H1 (cell line): ENCODE data around the gene RPS5. TPM values are rescaled to one million over a fixed set of nuclear protein-coding genes. Genes with fewer than 3 reads are reported as not detected.

Experiments
- CTCF ChIA-PET: fragments of 300-600 bp; sonication (Branson Sonifier 250); formaldehyde crosslinking; loops from one replicate; lab custom pipeline; 2021; ENCODE audit not compliant: partially characterized antibody; lab: Charles Lee
- POLR2A ChIA-PET: fragments of 300-600 bp; sonication (Branson Sonifier 250); formaldehyde crosslinking; loops from one replicate; lab custom pipeline; 2021; ENCODE audit warnings: inconsistent platforms; ENCODE audit not compliant: partially characterized antibody; lab: Charles Lee
- DNase-seq, 2 experiments: peaks; one replicate each; pipeline versions ENCODE4 v3.0.0 to v3.0.0-alpha.2; 2010 to 2022; ENCODE audit warnings: low spot score in 2 of 2, low read depth in 1 of 2, mixed read lengths in 1 of 2
- FAIRE-seq: peaks from 2 replicates; lab custom pipeline; 2011; peaks lifted over from hg19 to GRCh38; lab: Jason Lieb, UNC
- H2AFZ ChIP-seq: 2 replicates; pipeline ENCODE4 v1.8.1; 2012; ENCODE audit warnings: low read length, inconsistent platforms
- H2AK5ac ChIP-seq: 2 replicates; pipeline ENCODE4 v1.6.1; 2013; ENCODE audit warnings: low read depth, low read length
- H2BK120ac ChIP-seq: replicated peaks from 2 replicates; pipeline ENCODE3; 2013; ENCODE audit warnings: low read depth, low read length, inconsistent platforms
- H2BK12ac ChIP-seq: 2 replicates; pipeline ENCODE4 v1.6.1; 2013; ENCODE audit warnings: low read depth, low read length
- H2BK15ac ChIP-seq: 2 replicates; pipeline ENCODE4 v1.6.1; 2013; ENCODE audit warnings: low read length
- H2BK20ac ChIP-seq: 2 replicates; pipeline ENCODE4 v1.6.1; 2013; ENCODE audit warnings: low read length
- H2BK5ac ChIP-seq: 2 replicates; pipeline ENCODE4 v1.6.1; 2013; ENCODE audit warnings: low read depth, low read length
- H3K14ac ChIP-seq: 2 replicates; pipeline ENCODE4 v1.6.1; 2013; ENCODE audit warnings: inconsistent platforms; ENCODE audit not compliant: insufficient read length
- H3K18ac ChIP-seq: 2 replicates; pipeline ENCODE4 v1.6.1; 2013; ENCODE audit warnings: low read length; ENCODE audit errors: extremely low read depth
- H3K23ac ChIP-seq: 2 replicates; pipeline ENCODE4 v1.6.1; 2013; ENCODE audit warnings: inconsistent platforms; ENCODE audit not compliant: insufficient read length
- H3K23me2 ChIP-seq: 2 replicates; pipeline ENCODE4 v1.6.1; 2013; ENCODE audit warnings: low read depth, low read length
- H3K27ac ChIP-seq: 2 replicates; pipeline ENCODE4 v1.6.1; 2011; ENCODE audit warnings: low read depth, low read length, inconsistent platforms
- H3K27me3 ChIP-seq, 4 experiments: replicated peaks in 1 of 4; 1 replicate in 1 of 4; 2 replicates in 3 of 4; pipeline versions ENCODE4 v1.6.1 to v1.8.1; 2011 to 2013; ENCODE audit warnings: low read length in 3 of 4, mild to moderate bottlenecking in 3 of 4, inconsistent platforms in 2 of 4, mixed read lengths in 2 of 4, moderate library complexity in 1 of 4; ENCODE audit not compliant: control insufficient read depth in 3 of 4, insufficient read depth in 3 of 4; ENCODE audit errors: extremely low read depth in 1 of 4
- H3K36me3 ChIP-seq, 4 experiments: 2 replicates each; pipeline versions ENCODE4 v1.6.1 to v1.8.1; 2011 to 2013; ENCODE audit warnings: mild to moderate bottlenecking in 4 of 4, low read length in 3 of 4, moderate library complexity in 2 of 4, control low read depth in 1 of 4, inconsistent platforms in 1 of 4; ENCODE audit not compliant: insufficient read depth in 4 of 4, control insufficient read depth in 2 of 4
- H3K4ac ChIP-seq: replicated peaks from 2 replicates; pipeline ENCODE3; 2013; ENCODE audit warnings: low read length, low read depth, mixed read lengths, inconsistent platforms; ENCODE audit not compliant: insufficient read length
- H3K4me1 ChIP-seq, 4 experiments: replicated peaks in 1 of 4; 1 replicate in 1 of 4; 2 replicates in 3 of 4; pipeline versions ENCODE4 v1.6.1 to v1.8.1; 2011 to 2013; ENCODE audit warnings: low read length in 3 of 4, inconsistent platforms in 2 of 4, mixed read lengths in 1 of 4; ENCODE audit not compliant: insufficient read depth in 4 of 4, control insufficient read depth in 3 of 4
- H3K4me2 ChIP-seq, 2 experiments: 2 replicates each; pipeline versions ENCODE4 v1.6.1 to v1.8.1; 2011 to 2013; ENCODE audit warnings: low read depth in 2 of 2, low read length in 2 of 2, control low read depth in 1 of 2, inconsistent platforms in 1 of 2, mild to moderate bottlenecking in 1 of 2; ENCODE audit not compliant: insufficient read depth in 1 of 2
- H3K4me3 ChIP-seq, 4 experiments: fragments of 200-600, 300-600 bp in 1 of 4; sonication (generic), shearing (Covaris generic), sonication (Bioruptor Twin) in 1 of 4; 2 replicates each; pipeline versions ENCODE4 v1.5.1 to v1.8.1; 2011 to 2016; ENCODE audit warnings: low read length in 4 of 4, low read depth in 3 of 4, control low read depth in 2 of 4, inconsistent platforms in 2 of 4, mild to moderate bottlenecking in 2 of 4, mixed read lengths in 1 of 4, moderate library complexity in 1 of 4; ENCODE audit not compliant: insufficient read depth in 2 of 4; ENCODE audit errors: extremely low read depth in 1 of 4
- H3K56ac ChIP-seq: replicated peaks from 2 replicates; pipeline ENCODE3; 2013; ENCODE audit warnings: low read depth, mild to moderate bottlenecking, mixed read lengths, low read length, inconsistent platforms; ENCODE audit not compliant: insufficient read length
- H3K79me1 ChIP-seq: 2 replicates; pipeline ENCODE4 v1.6.1; 2013; ENCODE audit warnings: low read depth, low read length, control low read depth
- H3K79me2 ChIP-seq, 2 experiments: 2 replicates each; pipeline versions ENCODE4 v1.6.1 to v1.8.1; 2012 to 2013; ENCODE audit warnings: low read length in 2 of 2, mild to moderate bottlenecking in 2 of 2, inconsistent platforms in 1 of 2; ENCODE audit not compliant: insufficient read depth in 2 of 2, control insufficient read depth in 1 of 2
- H3K9ac ChIP-seq, 4 experiments: replicated peaks in 1 of 4; 1 replicate in 1 of 4; 2 replicates in 3 of 4; pipeline versions ENCODE4 v1.6.1 to v1.8.1; 2011 to 2013; ENCODE audit warnings: low read depth in 3 of 4, low read length in 3 of 4, control low read depth in 2 of 4, mild to moderate bottlenecking in 2 of 4, moderate library complexity in 2 of 4, inconsistent platforms in 1 of 4; ENCODE audit errors: extremely low read depth in 1 of 4
- H3K9me3 ChIP-seq, 2 experiments: 2 replicates each; pipeline versions ENCODE4 v1.6.1 to v1.8.1; 2012 to 2013; ENCODE audit warnings: mild to moderate bottlenecking in 2 of 2, moderate library complexity in 2 of 2, control low read depth in 1 of 2, inconsistent platforms in 1 of 2, low read depth in 1 of 2, low read length in 1 of 2, mixed read lengths in 1 of 2; ENCODE audit not compliant: insufficient read depth in 2 of 2
- H4K20me1 ChIP-seq, 2 experiments: replicated peaks in 1 of 2; 2 replicates each; pipeline versions ENCODE3 to v1.8.1; 2011 to 2013; ENCODE audit warnings: inconsistent platforms in 2 of 2, low read length in 2 of 2, mild to moderate bottlenecking in 1 of 2; ENCODE audit not compliant: insufficient read depth in 2 of 2, control insufficient read depth in 1 of 2
- H4K5ac ChIP-seq: 2 replicates; pipeline ENCODE4 v1.6.1; 2013; ENCODE audit warnings: low read length, low read depth, mixed read lengths, inconsistent platforms; ENCODE audit not compliant: insufficient read length
- H4K8ac ChIP-seq: 2 replicates; pipeline ENCODE4 v1.8.0; 2013; ENCODE audit warnings: mild to moderate bottlenecking, moderate library complexity, low read length, inconsistent platforms; ENCODE audit not compliant: insufficient read depth; ENCODE audit errors: extremely low read depth
- H4K91ac ChIP-seq: replicated peaks from 2 replicates; pipeline ENCODE3; 2013; ENCODE audit warnings: low read length, mixed read lengths, inconsistent platforms; ENCODE audit not compliant: insufficient read length
- YY1 ChIP-seq: IDR thresholded peaks from 2 replicates; pipeline ENCODE4 v1.6.1; 2011; ENCODE audit warnings: low read depth, mild to moderate bottlenecking, low read length
- ZNF274 ChIP-seq: IDR thresholded peaks from 2 replicates; pipeline ENCODE4 v1.7.0; 2012; ENCODE audit warnings: low read length, borderline replicate concordance; ENCODE audit errors: extremely low read depth
- WGBS, 2 experiments: shearing (Covaris generic) in 1 of 2; methylation state at CpG; one replicate each; pipeline versions ENCODE4 v1.1.6 to v1.1.7; 2013 to 2015; ENCODE audit warnings: low lambda C conversion rate in 2 of 2, mixed read lengths in 2 of 2, inconsistent platforms in 1 of 2, low coverage in 1 of 2, missing lambda C conversion rate in 1 of 2; ENCODE audit not compliant: insufficient replicate concordance in 2 of 2, insufficient coverage in 1 of 2, insufficient read length in 1 of 2; ENCODE audit errors: extremely low coverage in 1 of 2, missing lambda C conversion rate in 1 of 2; 5-methylcytosine and 5-hydroxymethylcytosine counted together
- polyA plus RNA-seq, 7 experiments: library from polyadenylated mRNA; depleted of rRNA in 3 of 7; stranded (reverse) in 5 of 7; unstranded in 2 of 7; fragments of >200 nt in 5 of 7; fragments of 200-250 nt in 2 of 7; gene quantifications; 1 replicate in 5 of 7; 2 replicates in 1 of 7; 4 replicates in 1 of 7; pipeline versions ENCODE4 v1.2.1 to v1.2.3, GENCODE V29; 2011 to 2013; ENCODE audit warnings: missing spikeins in 2 of 7, mixed read lengths in 2 of 7
- total RNA-seq: library from RNA; stranded (reverse); fragmentation: NEBNext Ultra II Directional; extraction: Animal tissue kit (Norgen Biotek cat#: 25700); gene quantifications from 2 replicates; pipeline ENCODE4 v1.2.1, GENCODE V29; 2021

The RPS5 gene
- total and polyA plus RNA-seq, 2 of the 8 experiments (the other 6 are each of a cell fraction or from before 2014, with no cell fraction given): 1,557 to 5,731 TPM

DNA sequence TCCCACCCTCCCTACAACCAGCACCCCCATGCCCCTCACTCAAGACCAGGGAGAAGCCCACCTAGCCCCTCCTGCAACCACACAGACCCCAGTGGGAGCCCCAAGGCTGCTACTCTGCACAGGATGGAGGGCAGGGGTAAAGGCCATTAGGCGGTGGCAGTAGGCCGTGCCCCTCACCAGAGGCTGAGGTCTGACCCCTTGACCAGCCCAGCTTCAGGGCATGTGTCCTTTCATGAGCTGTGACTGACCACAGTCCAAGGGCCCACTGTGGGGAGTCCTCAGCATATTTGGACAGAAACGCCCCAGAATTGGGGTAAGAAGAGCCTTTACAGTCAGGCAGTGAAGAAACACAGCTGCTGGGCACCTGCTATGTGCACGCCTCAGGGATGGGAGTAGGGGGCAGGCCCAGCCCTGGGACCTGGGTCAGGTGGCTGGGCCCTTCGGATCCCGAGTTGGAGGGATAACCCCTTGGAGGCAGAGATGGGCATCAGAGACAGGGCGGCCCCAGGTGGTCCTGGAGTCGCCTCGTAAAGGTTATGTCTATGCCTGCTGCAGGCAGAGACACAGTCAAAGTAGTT, 1.7 kb upstream of the RPS5 start:
- WGBS, 2 experiments: 90% methylated on average over 9 of the region's 9 CpGs; no CpG with 5 or more reads in 1 of the 2 experiments
- H2BK12ac ChIP-seq: 0 out of 2 replicates have a peak overlapping the region, but pooled peaks have one; percentile 50
- H3K56ac ChIP-seq: peak overlapping the region; percentile 99
- peak overlapping the region; percentile 21 for H2BK120ac ChIP-seq
- FAIRE-seq: no peak
- H2BK15ac ChIP-seq: no peak overlapping the region; the same call in 1 of the 2 replicates
- H3K18ac ChIP-seq: no peak overlapping the region; the same call in none of the 2 replicates
- POLR2A ChIA-PET: interaction anchor here (0.7 to 5.8 kb wide), 8 partner anchors 12 to 135 kb away, joined by 3 to 78 read pairs (median 5); partner anchors contain the start of genes ERVK3-1, RNF225, ZBTB45 and ZNF497
- H3K23ac ChIP-seq: no peak overlapping the region
- TF ChIP-seq ZNF274: no peak
- TF ChIP-seq YY1: no peak
- H3K9ac ChIP-seq: peak overlapping the region in 3 of 4 experiments; percentile 92 to 95 (median 93); a peak in 6 of 7 replicates
- peak overlapping the region; percentile 99 for H4K91ac ChIP-seq
- no peak overlapping the region for H2AFZ ChIP-seq
- peaks cover 20% of the 10 kb centered on the region for H3K23me2 ChIP-seq
- H3K27me3 ChIP-seq: no peaks in the 10 kb centered on the region
- H4K8ac ChIP-seq: peak overlapping the region; percentile 99
- peak overlapping the region; percentile 31 for H3K14ac ChIP-seq
- DNase-seq: no peak
- peak overlapping the region; percentile 97; the same call in 1 of the 2 replicates for H2BK5ac ChIP-seq
- peaks cover 6 to 29% of the 10 kb centered on the region in 2 experiments for H3K79me2 ChIP-seq
- peaks cover 3 to 18% (median 15%) of the 10 kb centered on the region in 4 experiments; a peak in 7 of 8 replicates for H3K36me3 ChIP-seq
- H3K4ac ChIP-seq: peak overlapping the region; percentile 99
- peak overlapping the region; percentile 100 for H4K5ac ChIP-seq
- no peaks in the 10 kb centered on the region for H3K9me3 ChIP-seq
- H4K20me1 ChIP-seq: peaks cover 10 to 11% of the 10 kb centered on the region in 2 experiments
- peak overlapping the region; percentile 82 to 99 (median 92); a peak in 7 of 8 replicates for H3K4me3 ChIP-seq
- H2AK5ac ChIP-seq: peak overlapping the region; percentile 79; the same call in 1 of the 2 replicates
- peak overlapping the region; percentile 95 to 98 for H3K4me2 ChIP-seq
- no peak overlapping the region for H2BK20ac ChIP-seq
- peak overlapping the region; percentile 94; the same call in 1 of the 2 replicates for H3K27ac ChIP-seq
- H3K4me1 ChIP-seq: peaks cover 0 to 15% (median 9%) of the 10 kb centered on the region in 4 experiments; a peak in 6 of 7 replicates
- CTCF ChIA-PET: no interaction called here
- H3K79me1 ChIP-seq: peaks cover 4% of the 10 kb centered on the region; the same call in 1 of the 2 replicates
